ENCODE measurements around the gene WWOX.

- TF ChIP-seq YY1 (IDR thresholded peaks at IDR 0.05; ENCODE audit: insufficient read depth, insufficient read length) (no peak), ZNF274 (IDR thresholded peaks at IDR 0.05; ENCODE audit: low read depth, low read length) (no peak), SUZ12 (IDR thresholded peaks at IDR 0.05; ENCODE audit: extremely low read depth, insufficient read depth, insufficient read length) (no peak)
These were observed 117.8 kb downstream of the WWOX start for GRCh38 chr16:78217276-78217675.

Data from NT2/D1 (cell line).